D721Med (cell line): ENCODE measurements around the gene AURKB.

Experiments
- DNase-seq: peaks from one replicate; pipeline ENCODE4 v3.0.0; 2011; ENCODE audit warnings: low spot score; ENCODE audit not compliant: insufficient read length
- FAIRE-seq: peaks from 2 replicates; lab custom pipeline; 2011; peaks lifted over from hg19 to GRCh38; lab: Jason Lieb, UNC
- TF ChIP-seq, protein P1 (sequence below): IDR thresholded peaks from 2 replicates; pipeline ENCODE4 v1.5.1; 2012; ENCODE audit warnings: mild to moderate bottlenecking, control low read depth; ENCODE audit not compliant: insufficient read depth; ENCODE audit errors: missing control alignments

Gene AURKB

DNA sequence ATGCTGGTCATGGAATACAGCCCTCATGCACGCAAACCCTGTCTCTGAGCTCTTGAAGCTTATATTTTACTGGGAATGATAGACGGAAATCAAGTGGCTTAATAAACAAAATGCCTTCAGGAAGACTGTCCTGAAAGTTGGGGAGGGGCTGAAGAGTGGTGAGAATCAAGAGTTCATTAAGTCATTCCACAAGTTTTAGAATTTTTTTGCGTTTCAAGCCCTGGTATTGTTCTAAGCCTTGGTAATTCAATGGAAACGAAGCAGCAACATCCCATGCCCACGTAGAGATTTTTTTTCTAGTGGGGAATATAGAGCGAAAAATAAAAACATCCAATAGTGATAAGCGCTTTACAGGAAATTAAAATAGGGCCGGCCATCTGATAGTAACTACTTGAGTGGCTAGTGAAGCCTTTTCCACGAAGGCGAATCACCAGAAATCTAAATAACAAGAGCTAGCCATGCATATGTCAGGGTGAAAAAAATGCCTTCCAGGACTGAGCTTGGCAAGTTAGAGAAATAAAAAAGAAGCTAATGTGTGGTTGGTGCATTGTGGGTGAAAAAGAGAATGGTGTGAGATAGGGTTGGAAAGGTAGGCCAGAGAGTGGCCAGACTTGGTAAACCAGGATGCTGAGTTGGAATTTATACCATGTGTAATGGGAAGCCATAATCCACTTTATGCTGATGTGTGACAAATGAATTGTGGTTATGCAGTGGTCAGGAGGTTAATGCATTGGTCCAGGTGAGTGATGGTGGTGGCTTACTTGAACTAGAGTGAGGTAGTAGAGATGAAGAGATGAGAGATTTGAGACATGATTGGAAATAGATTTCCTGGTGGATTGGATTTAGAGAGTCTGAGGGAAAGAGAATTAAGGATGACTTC, 39.5 kb upstream of the AURKB start:
- DNase-seq (no peak), FAIRE-seq (no peak)
- TF ChIP-seq, protein P1, sequence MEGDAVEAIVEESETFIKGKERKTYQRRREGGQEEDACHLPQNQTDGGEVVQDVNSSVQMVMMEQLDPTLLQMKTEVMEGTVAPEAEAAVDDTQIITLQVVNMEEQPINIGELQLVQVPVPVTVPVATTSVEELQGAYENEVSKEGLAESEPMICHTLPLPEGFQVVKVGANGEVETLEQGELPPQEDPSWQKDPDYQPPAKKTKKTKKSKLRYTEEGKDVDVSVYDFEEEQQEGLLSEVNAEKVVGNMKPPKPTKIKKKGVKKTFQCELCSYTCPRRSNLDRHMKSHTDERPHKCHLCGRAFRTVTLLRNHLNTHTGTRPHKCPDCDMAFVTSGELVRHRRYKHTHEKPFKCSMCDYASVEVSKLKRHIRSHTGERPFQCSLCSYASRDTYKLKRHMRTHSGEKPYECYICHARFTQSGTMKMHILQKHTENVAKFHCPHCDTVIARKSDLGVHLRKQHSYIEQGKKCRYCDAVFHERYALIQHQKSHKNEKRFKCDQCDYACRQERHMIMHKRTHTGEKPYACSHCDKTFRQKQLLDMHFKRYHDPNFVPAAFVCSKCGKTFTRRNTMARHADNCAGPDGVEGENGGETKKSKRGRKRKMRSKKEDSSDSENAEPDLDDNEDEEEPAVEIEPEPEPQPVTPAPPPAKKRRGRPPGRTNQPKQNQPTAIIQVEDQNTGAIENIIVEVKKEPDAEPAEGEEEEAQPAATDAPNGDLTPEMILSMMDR: no peak

DNA sequence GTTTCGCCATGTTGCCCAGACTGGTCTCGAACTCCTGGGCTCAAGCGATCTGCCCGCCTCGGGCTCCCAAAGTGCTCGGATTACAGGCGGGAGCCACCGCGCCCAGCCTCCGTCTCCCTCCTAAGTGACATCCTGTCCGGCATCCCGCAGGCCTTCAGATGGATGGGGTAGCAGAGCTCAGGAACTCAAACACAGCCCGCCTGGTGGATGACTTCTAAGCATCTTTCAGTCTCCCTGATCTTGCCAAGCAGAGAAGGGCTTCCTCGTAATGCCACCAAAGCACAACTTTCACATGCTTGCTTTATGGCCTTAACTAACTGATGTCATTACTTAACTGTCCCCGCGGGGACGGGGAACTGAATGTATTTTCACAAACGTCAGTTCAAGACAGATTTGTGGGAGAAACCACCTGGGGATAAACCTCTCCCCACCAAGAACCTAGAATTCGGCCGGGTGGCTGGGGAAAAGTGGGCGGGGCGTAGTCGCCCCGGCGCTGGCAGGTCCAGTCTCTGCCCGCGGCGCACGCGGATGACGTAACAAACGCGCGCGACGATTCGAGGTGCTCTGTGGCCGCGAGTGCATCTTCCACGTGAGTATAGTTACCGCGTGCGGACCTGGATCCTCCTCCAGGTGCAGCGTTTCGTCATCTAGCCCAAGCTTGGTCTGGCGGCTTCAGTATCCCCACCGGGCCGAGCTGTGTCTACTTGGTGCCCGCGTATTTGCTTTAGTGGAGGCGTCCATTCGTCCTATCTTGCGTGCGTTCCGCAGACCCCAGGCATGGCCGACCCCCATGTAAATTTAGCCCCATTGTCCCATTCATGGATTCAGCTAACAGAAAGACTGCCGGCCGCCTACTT, 38.6 kb upstream of the AURKB start, which contains the start of gene PFAS:
TSS of gene PFAS (plus strand) at position 539 of the 857 bp plus-strand sequence. CDS start 4,649 bp downstream, outside the sequence.
- DNase-seq (peak; percentile 83), FAIRE-seq (no peak)
- TF ChIP-seq, protein P1: no peak

DNA sequence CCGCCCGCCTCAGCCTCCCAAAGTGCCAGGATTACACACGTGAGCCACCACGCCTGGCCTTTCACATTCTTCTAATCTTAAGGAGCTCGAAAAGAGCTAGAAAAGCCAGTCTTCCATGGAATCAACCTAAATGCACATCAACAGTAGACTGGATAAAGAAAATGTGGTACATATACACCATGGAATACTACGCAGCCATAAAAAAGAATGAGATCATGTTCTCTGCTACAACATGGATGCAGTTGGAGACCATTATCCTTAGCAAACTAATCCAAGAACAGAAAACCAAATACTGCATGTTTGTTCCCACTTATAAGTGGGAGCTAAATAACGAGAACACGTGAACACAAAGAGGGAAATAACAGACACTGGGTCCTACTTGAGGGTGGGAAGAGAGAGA, 34.4 kb upstream of the AURKB start:
- FAIRE-seq (no peak), DNase-seq (no peak)
- TF ChIP-seq, protein P1: no peak

DNA sequence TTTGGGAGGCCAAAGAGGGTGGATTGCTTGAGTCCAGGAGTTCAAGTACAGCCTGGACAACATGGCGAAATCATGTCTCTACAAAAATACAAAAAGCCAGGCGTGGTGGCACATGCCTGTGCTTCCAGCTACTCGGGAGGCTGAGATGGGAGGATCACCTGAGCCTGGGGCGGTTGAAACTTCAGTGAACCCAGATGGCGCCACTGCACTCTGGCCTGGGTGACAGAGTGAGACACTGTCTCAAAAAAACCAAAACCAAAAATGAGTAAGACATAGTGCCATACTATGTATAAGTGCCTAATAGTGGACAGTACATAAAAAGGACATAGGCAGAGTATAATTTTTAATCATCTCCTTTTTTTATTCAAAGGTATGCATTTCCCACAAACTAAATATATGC, 33.5 kb upstream of the AURKB start:
- FAIRE-seq: no peak
- TF ChIP-seq, protein P1: no peak

DNA sequence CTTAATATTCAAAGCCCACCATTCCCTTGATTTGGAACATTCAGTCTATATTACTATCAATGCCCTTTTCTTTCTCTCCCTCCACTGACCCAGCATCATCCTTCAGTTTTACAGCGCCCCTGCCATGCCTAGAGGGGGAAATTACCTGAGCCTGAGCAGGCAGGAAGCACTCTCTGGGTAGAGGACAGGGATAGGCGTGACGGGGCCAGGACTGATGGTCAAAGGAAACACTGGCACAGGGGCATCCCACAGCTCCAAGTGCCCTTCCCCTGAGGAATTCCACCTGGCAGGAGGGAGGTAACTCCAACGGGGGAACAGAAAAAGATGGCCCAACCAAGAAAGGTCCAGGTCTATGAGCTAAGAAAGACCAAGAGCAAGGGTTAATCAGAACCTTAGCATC, 27.5 kb upstream of the AURKB start:
- DNase-seq: no peak
- no peak for FAIRE-seq
- TF ChIP-seq, protein P1: no peak

More for the DNA sequence above, 33.5 kb upstream of the AURKB start:
- DNase-seq: no peak

DNA sequence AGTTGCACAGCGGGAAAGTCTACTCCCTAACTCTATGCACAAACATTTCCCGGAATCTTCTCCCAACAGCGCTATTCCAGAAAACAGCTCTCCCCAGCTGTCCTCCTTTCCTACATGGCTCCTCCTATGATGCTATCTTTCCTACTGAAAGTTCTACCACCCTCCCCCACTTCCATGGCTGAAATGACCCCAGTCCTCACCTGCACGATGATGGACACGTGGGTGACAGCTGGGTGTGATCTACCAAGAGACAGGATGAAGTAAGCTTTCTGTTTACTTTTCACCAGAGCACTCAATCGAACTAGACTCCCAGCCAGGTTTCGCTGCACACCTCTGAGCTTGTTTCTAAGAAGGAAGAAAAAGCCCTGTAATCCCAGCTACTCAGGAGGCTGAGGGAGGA, 26.8 kb upstream of the AURKB start:
- DNase-seq (no peak), FAIRE-seq (no peak)
- TF ChIP-seq, protein P1: no peak
